ENCODE results near the gene SDK1. TPM values are rescaled to one million over a fixed set of nuclear protein-coding genes. Genes with fewer than 3 reads are reported as not detected.

The SDK1 gene
- total and polyA plus RNA-seq, 2 of the 8 experiments (the other 6 are each of a cell fraction or from before 2014, with no cell fraction given): 3.3 to 7.2 TPM

DNA sequence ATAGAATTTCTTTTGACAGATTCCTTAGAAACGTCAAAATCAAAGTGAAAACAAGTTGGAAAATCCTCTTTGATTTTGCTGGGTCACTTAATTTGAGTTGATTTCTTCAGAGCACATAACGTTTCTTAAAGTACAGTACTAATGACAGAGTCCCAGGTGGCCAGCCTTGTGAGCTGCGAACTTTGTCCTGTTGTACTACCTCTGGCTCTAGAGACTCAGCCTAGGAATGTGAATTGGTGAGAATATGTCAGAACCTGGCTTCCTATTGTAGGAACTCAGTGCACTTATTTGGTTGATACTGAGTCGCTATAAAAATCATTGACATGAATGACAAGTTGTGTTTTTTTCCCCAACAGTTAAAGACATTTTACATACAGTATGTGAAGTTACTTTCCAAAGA, 20.2 kb downstream of the SDK1 start:
- FAIRE-seq (no peak), DNase-seq (ENCODE audit: low read depth in 1 of 2, low spot score in 2 of 2) (no peak)
- Histone ChIP-seq H3K4me1 (replicated peaks in 1 of 4; ENCODE audit: control insufficient read depth in 3 of 4, insufficient read depth in 4 of 4, low read length in 3 of 4) (peaks cover 0 to 4% (median 3%) of the 10 kb centered on the region in 4 experiments; a peak in 2 of 7 replicates), H4K20me1 (replicated peaks in 1 of 2; ENCODE audit: control insufficient read depth in 1 of 2, insufficient read depth in 2 of 2, low read length in 2 of 2) (no peaks in the 10 kb centered on the region), H2BK120ac (replicated peaks; ENCODE audit: low read depth, low read length) (no peak overlapping the region), H3K4ac (replicated peaks; ENCODE audit: insufficient read length, low read depth, low read length) (no peak overlapping the region), H3K79me2 (ENCODE audit: control insufficient read depth in 1 of 2, insufficient read depth in 2 of 2, low read length in 2 of 2) (no peaks in the 10 kb centered on the region), H2BK5ac (ENCODE audit: low read depth, low read length) (no peak overlapping the region), H3K79me1 (ENCODE audit: low read depth, low read length) (no peaks in the 10 kb centered on the region), H3K9ac (replicated peaks in 1 of 4; ENCODE audit: extremely low read depth in 1 of 4, low read depth in 3 of 4, low read length in 3 of 4) (no peak overlapping the region), H4K5ac (ENCODE audit: insufficient read length, low read depth, low read length) (no peak overlapping the region), H3K27ac (ENCODE audit: low read depth, low read length) (no peak overlapping the region), H2BK20ac (ENCODE audit: low read length) (no peak overlapping the region), H2BK12ac (ENCODE audit: low read depth, low read length) (no peak overlapping the region), H2BK15ac (ENCODE audit: low read length) (no peak overlapping the region), H3K4me3 (ENCODE audit: extremely low read depth in 1 of 4, insufficient read depth in 2 of 4, low read depth in 3 of 4, low read length in 4 of 4) (no peak overlapping the region), H3K14ac (ENCODE audit: insufficient read length) (no peak overlapping the region), H3K36me3 (ENCODE audit: control insufficient read depth in 2 of 4, insufficient read depth in 4 of 4, low read length in 3 of 4) (no peaks in the 10 kb centered on the region; a peak in 1 of 8 replicates), H3K18ac (ENCODE audit: extremely low read depth, low read length) (no peak overlapping the region), H4K8ac (ENCODE audit: extremely low read depth, insufficient read depth, low read length) (no peak overlapping the region), H4K91ac (replicated peaks; ENCODE audit: insufficient read length, low read length) (no peak overlapping the region), H3K56ac (replicated peaks; ENCODE audit: insufficient read length, low read depth, low read length) (no peak overlapping the region), H3K23me2 (ENCODE audit: low read depth, low read length) (no peaks in the 10 kb centered on the region), H3K27me3 (replicated peaks in 1 of 4; ENCODE audit: control insufficient read depth in 3 of 4, extremely low read depth in 1 of 4, insufficient read depth in 3 of 4, low read length in 3 of 4) (no peaks in the 10 kb centered on the region), H3K4me2 (ENCODE audit: insufficient read depth in 1 of 2, low read depth in 2 of 2, low read length in 2 of 2) (no peak overlapping the region), H3K9me3 (ENCODE audit: insufficient read depth in 2 of 2, low read depth in 1 of 2, low read length in 1 of 2) (no peaks in the 10 kb centered on the region), H2AK5ac (ENCODE audit: low read depth, low read length) (no peak overlapping the region), H2AFZ (ENCODE audit: low read length) (no peak overlapping the region), H3K23ac (ENCODE audit: insufficient read length) (no peak overlapping the region)
- ChIA-PET POLR2A (ENCODE audit: partially characterized antibody) (interaction anchor here (0.6 kb wide), 2 partner anchors 17 to 153 kb away, joined by 3 read pairs; no protein-coding TSS in a partner anchor), CTCF (ENCODE audit: partially characterized antibody) (interaction anchor here (0.6 to 1.0 kb wide), 2 partner anchors 10 to 11 kb away, joined by 3 to 4 read pairs; no protein-coding TSS in a partner anchor)
- 80% methylated on average over 4 of the region's 4 CpGs; no CpG with 5 or more reads in 1 of the 2 experiments for WGBS, 2 experiments (ENCODE audit: extremely low coverage in 1 of 2, insufficient coverage in 1 of 2, insufficient read length in 1 of 2, insufficient replicate concordance in 2 of 2, low coverage in 1 of 2, low lambda C conversion rate in 2 of 2, missing lambda C conversion rate in 1 of 2)
- TF ChIP-seq SAP30 (IDR thresholded peaks at IDR 0.05; ENCODE audit: insufficient read depth, insufficient replicate concordance, low read length) (no peak), TAF7 (optimal IDR thresholded peaks at IDR 0.05; ENCODE audit: borderline replicate concordance, low read depth, low read length) (no peak), TBP (IDR thresholded peaks at IDR 0.05; ENCODE audit: low read depth, low read length) (no peak), NRF1 (IDR thresholded peaks at IDR 0.05; ENCODE audit: low read depth, low read length) (no peak), NANOG (IDR thresholded peaks at IDR 0.05; ENCODE audit: insufficient read depth, low read depth, low read length, poor library complexity, severe bottlenecking) (no peak), EZH2 (IDR thresholded peaks at IDR 0.05; ENCODE audit: low read depth, low read length, severe bottlenecking) (no peak), BCL11A (IDR thresholded peaks at IDR 0.05; ENCODE audit: low read depth in 2 of 2, low read length in 2 of 2) (no peak), CHD2 (IDR thresholded peaks at IDR 0.05; ENCODE audit: low read length) (no peak), MAX (IDR thresholded peaks at IDR 0.05) (no peak), YY1 (IDR thresholded peaks at IDR 0.05; ENCODE audit: low read depth, low read length) (no peak), CBX8 (IDR thresholded peaks at IDR 0.05; ENCODE audit: borderline replicate concordance, low read depth, low read length) (no peak), SP1 (IDR thresholded peaks at IDR 0.05; ENCODE audit: low read depth, low read length) (no peak), CHD1 (IDR thresholded peaks at IDR 0.05; ENCODE audit: low read depth, low read length) (no peak)
- TF ChIP-seq, protein P1, sequence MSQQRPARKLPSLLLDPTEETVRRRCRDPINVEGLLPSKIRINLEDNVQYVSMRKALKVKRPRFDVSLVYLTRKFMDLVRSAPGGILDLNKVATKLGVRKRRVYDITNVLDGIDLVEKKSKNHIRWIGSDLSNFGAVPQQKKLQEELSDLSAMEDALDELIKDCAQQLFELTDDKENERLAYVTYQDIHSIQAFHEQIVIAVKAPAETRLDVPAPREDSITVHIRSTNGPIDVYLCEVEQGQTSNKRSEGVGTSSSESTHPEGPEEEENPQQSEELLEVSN (IDR thresholded peaks at IDR 0.05): no peak
